NB4 (cell line): ENCODE measurements around the gene DNAI1.

Source experiments
- POLR2A ChIP-seq: IDR thresholded peaks from 2 replicates; pipeline ENCODE4 v1.6.1; 2011; ENCODE audit warnings: mild to moderate bottlenecking; ENCODE audit not compliant: insufficient read length; ENCODE audit errors: extremely low read depth
- TF ChIP-seq, protein P1 (sequence below): IDR thresholded peaks from one replicate; pipeline ENCODE4 v1.5.1; 2012; ENCODE audit warnings: low read depth, low read length
- TF ChIP-seq, protein P2 (sequence below): IDR thresholded peaks from 2 replicates; pipeline ENCODE4 v1.6.1; 2011; ENCODE audit warnings: low read depth, low read length

DNA sequence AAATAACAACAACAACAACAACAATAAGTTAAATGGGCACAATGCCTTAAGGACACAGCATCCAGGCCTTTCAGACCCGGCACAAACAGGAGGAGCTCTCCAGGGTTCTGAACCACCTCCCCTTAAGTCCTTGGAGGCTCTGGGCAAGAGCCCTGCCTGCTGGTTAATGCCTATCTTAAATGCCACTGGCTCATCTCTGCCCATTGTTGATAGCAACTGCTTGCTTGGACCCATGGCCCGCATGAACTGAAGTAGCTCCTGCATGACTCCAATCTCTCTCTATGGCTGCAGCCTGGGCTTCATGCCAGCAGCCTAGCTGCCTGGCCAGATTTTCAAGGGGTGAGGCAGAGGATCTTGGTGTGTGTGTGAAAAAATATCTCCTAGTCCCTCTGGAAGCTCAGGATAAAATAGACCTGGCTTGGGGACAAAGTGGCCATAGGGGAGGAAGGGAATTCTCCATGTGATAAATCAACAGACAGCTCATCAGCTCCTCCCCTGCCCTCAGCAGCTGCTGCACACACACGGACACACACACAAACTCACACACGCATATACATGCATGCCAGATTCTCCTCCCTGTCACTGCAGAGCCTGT lies 27.7 kb upstream of the DNAI1 start:
- TF ChIP-seq, protein P1, sequence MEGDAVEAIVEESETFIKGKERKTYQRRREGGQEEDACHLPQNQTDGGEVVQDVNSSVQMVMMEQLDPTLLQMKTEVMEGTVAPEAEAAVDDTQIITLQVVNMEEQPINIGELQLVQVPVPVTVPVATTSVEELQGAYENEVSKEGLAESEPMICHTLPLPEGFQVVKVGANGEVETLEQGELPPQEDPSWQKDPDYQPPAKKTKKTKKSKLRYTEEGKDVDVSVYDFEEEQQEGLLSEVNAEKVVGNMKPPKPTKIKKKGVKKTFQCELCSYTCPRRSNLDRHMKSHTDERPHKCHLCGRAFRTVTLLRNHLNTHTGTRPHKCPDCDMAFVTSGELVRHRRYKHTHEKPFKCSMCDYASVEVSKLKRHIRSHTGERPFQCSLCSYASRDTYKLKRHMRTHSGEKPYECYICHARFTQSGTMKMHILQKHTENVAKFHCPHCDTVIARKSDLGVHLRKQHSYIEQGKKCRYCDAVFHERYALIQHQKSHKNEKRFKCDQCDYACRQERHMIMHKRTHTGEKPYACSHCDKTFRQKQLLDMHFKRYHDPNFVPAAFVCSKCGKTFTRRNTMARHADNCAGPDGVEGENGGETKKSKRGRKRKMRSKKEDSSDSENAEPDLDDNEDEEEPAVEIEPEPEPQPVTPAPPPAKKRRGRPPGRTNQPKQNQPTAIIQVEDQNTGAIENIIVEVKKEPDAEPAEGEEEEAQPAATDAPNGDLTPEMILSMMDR, result no peak
- no peak for TF ChIP-seq POLR2A
- TF ChIP-seq, protein P2, sequence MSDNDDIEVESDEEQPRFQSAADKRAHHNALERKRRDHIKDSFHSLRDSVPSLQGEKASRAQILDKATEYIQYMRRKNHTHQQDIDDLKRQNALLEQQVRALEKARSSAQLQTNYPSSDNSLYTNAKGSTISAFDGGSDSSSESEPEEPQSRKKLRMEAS, result no peak
